OCI-LY1 (cell line): ENCODE measurements around the gene ZNF579.

Experiments used
- H2AFZ ChIP-seq: fragments of 200-600 bp; sonication (generic), shearing (Covaris generic); 2 replicates; pipeline ENCODE4 v1.6.0; 2014; ENCODE audit warnings: antibody characterized with exemption, mild to moderate bottlenecking, low read length
- H3F3A ChIP-seq: fragments of 200-600 bp; sonication (generic), shearing (Covaris generic); 2 replicates; pipeline ENCODE4 v1.6.0; 2014; ENCODE audit warnings: mild to moderate bottlenecking, antibody characterized with exemption, low read length, moderate library complexity; ENCODE audit not compliant: insufficient read depth
- H3K27ac ChIP-seq: fragments of 200-600 bp; sonication (generic); 2 replicates; pipeline ENCODE4 v1.5.1; 2014; ENCODE audit warnings: low read length, mixed run types, mild to moderate bottlenecking, low read depth; ENCODE audit not compliant: poor library complexity, severe bottlenecking
- H3K27me3 ChIP-seq: fragments of 200-600 bp; sonication (generic); 2 replicates; pipeline ENCODE4 v1.6.0; 2014; ENCODE audit warnings: antibody characterized with exemption, mild to moderate bottlenecking, low read length, moderate library complexity; ENCODE audit not compliant: insufficient read depth
- H3K36me3 ChIP-seq: fragments of 200-600 bp; sonication (generic); 2 replicates; pipeline ENCODE4 v1.6.1; 2014; ENCODE audit warnings: mild to moderate bottlenecking, antibody characterized with exemption, low read length, moderate library complexity, mixed read lengths; ENCODE audit not compliant: insufficient read depth
- H3K4me1 ChIP-seq: fragments of 200-600 bp; sonication (generic); 2 replicates; pipeline ENCODE4 v1.5.1; 2014; ENCODE audit warnings: mild to moderate bottlenecking, low read length, moderate library complexity; ENCODE audit not compliant: insufficient read depth, severe bottlenecking
- H3K4me2 ChIP-seq: fragments of 200-600 bp; sonication (generic), shearing (Covaris generic); 2 replicates; pipeline ENCODE4 v1.6.1; 2014; ENCODE audit warnings: low read length
- H3K4me3 ChIP-seq: fragments of 200-600 bp; sonication (generic); 2 replicates; pipeline ENCODE4 v1.5.1; 2014; ENCODE audit warnings: low read length, low read depth, mild to moderate bottlenecking, mixed read lengths; ENCODE audit not compliant: poor library complexity, severe bottlenecking
- H3K79me2 ChIP-seq: fragments of 200-600 bp; shearing (Covaris generic); 2 replicates; pipeline ENCODE4 v1.6.1; 2016; ENCODE audit warnings: mixed run types, low read length, mixed read lengths; ENCODE audit not compliant: insufficient read depth
- H3K9ac ChIP-seq: fragments of 200-600 bp; sonication (generic), shearing (Covaris generic); 2 replicates; pipeline ENCODE4 v1.6.1; 2014; ENCODE audit warnings: mild to moderate bottlenecking, low read length, mixed read lengths
- H3K9me2 ChIP-seq: fragments of 200-600 bp; sonication (generic), shearing (Covaris generic); 2 replicates; pipeline ENCODE4 v1.6.1; 2014; ENCODE audit warnings: low read depth, mild to moderate bottlenecking, low read length, mixed read lengths
- H3K9me3 ChIP-seq: fragments of 200-600 bp; shearing (Covaris generic); 2 replicates; pipeline ENCODE4 v1.6.1; 2014; ENCODE audit warnings: low read length, mixed read lengths
- H4K20me1 ChIP-seq: fragments of 200-600 bp; sonication (generic), shearing (Covaris generic); 2 replicates; pipeline ENCODE4 v1.6.0; 2016; ENCODE audit warnings: mild to moderate bottlenecking, low read length; ENCODE audit not compliant: insufficient read depth
- CTCF ChIP-seq: fragments of 200-600 bp; sonication (generic), shearing (Covaris generic); IDR thresholded peaks from 2 replicates; pipeline ENCODE4 v1.5.1; 2017; ENCODE audit warnings: mild to moderate bottlenecking, antibody characterized with exemption, low read length, moderate library complexity, mixed read lengths
- EZH2 ChIP-seq: fragments of 200-600 bp; sonication (generic), shearing (Covaris generic); IDR thresholded peaks from 2 replicates; pipeline ENCODE4 v1.8.0; 2017; ENCODE audit warnings: borderline replicate concordance, mixed run types, mild to moderate bottlenecking, antibody characterized with exemption, low read length, moderate library complexity, mixed read lengths

Gene ZNF579

GRCh38 chr19:55599842-55600661 lies 19.4 kb upstream of the ZNF579 start, which contains the start of gene ZNF524:
Gene ZNF524 (plus strand): TSS chr19:55600288. CDS start chr19:55602113, 1,825 bp downstream.
- Histone ChIP-seq H3K4me3 (peak within 1 kb of the TSS; percentile 67), H3K27ac (peak within 1 kb of the TSS; percentile 93), H4K20me1 (no peaks in the 10 kb centered on the region), H3K27me3 (no peaks in the 10 kb centered on the region), H3K9me3 (no peaks in the 10 kb centered on the region), H3F3A (no peaks in the 10 kb centered on the region; the same call in 1 of the 2 replicates), H3K79me2 (no peaks in the 10 kb centered on the region), H3K36me3 (peaks cover 15% of the 10 kb centered on the region), H3K4me2 (peak within 1 kb of the TSS; percentile 88), H3K9me2 (no peaks in the 10 kb centered on the region), H3K4me1 (peaks cover 17% of the 10 kb centered on the region), H3K9ac (peak within 1 kb of the TSS; percentile 83), H2AFZ (0 out of 2 replicates have a peak within 1 kb of the TSS, but pooled peaks have one; percentile 31)
- TF ChIP-seq EZH2 (no peak), CTCF (no peak)

GRCh38 chr19:55599468-55599841 lies 18.8 kb upstream of the ZNF579 start, which contains the start of gene FIZ1:
Gene FIZ1 (minus strand): TSS chr19:55599517. CDS start chr19:55597865, 1,652 bp downstream.
- peaks cover 20% of the 10 kb centered on the region for H3K36me3 ChIP-seq
- no peaks in the 10 kb centered on the region for H3K9me2 ChIP-seq
- TF ChIP-seq CTCF (no peak), EZH2 (no peak)
- peak within 1 kb of the TSS; percentile 93 for H3K27ac ChIP-seq
- no peaks in the 10 kb centered on the region; the same call in 1 of the 2 replicates for H3F3A ChIP-seq
- peak within 1 kb of the TSS; percentile 88 for H3K4me2 ChIP-seq
- H2AFZ ChIP-seq: 0 out of 2 replicates have a peak within 1 kb of the TSS, but pooled peaks have one; percentile 31
- H3K9me3 ChIP-seq: no peaks in the 10 kb centered on the region
- peak within 1 kb of the TSS; percentile 83 for H3K9ac ChIP-seq
- peaks cover 13% of the 10 kb centered on the region for H3K4me1 ChIP-seq
- no peaks in the 10 kb centered on the region for H4K20me1 ChIP-seq
- H3K27me3 ChIP-seq: no peaks in the 10 kb centered on the region
- no peaks in the 10 kb centered on the region for H3K79me2 ChIP-seq
- H3K4me3 ChIP-seq: peak within 1 kb of the TSS; percentile 67

GRCh38 chr19:55598719-55599467 lies 18.2 kb upstream of the ZNF579 start:
- Histone ChIP-seq H3K36me3 (peaks cover 20% of the 10 kb centered on the region), H3K27me3 (no peaks in the 10 kb centered on the region), H3K27ac (peak overlapping the region; percentile 93), H4K20me1 (no peaks in the 10 kb centered on the region), H3K4me1 (peaks cover 11% of the 10 kb centered on the region), H3K4me3 (peak overlapping the region; percentile 67), H3K9ac (peak overlapping the region; percentile 83), H3K4me2 (peak overlapping the region; percentile 88), H3K9me3 (no peaks in the 10 kb centered on the region), H3K79me2 (no peaks in the 10 kb centered on the region), H3F3A (no peaks in the 10 kb centered on the region), H2AFZ (no peak overlapping the region), H3K9me2 (no peaks in the 10 kb centered on the region)
- TF ChIP-seq CTCF: no peak
- TF ChIP-seq EZH2: no peak
